Right lobe of liver (tissue), 4 donors: Measurements from ENCODE around the gene CTF1.

Experiments used
- POLR2A ChIP-seq: fragments of 450-650 bp; IDR thresholded peaks from one replicate; pipeline ENCODE4 v1.6.1; 2017; ENCODE audit warnings: antibody characterized with exemption, mild to moderate bottlenecking
- TF ChIP-seq, protein P1 (sequence below), 4 donors: fragments of 200-600 bp in 3 of 4; fragments of 450-650 bp in 1 of 4; IDR thresholded peaks; one replicate each; pipeline versions ENCODE4 v1.5.1 to v1.8.0; 2016 to 2022; ENCODE audit warnings: antibody characterized with exemption in 4 of 4, mild to moderate bottlenecking in 2 of 4
- donor health status: DM: no; HTN: no; CAD: no.
- donor health status: DM: no; HTN: no; CAD: no.
- donor health status: DM: no; HTN: yes; CAD: no.

DNA sequence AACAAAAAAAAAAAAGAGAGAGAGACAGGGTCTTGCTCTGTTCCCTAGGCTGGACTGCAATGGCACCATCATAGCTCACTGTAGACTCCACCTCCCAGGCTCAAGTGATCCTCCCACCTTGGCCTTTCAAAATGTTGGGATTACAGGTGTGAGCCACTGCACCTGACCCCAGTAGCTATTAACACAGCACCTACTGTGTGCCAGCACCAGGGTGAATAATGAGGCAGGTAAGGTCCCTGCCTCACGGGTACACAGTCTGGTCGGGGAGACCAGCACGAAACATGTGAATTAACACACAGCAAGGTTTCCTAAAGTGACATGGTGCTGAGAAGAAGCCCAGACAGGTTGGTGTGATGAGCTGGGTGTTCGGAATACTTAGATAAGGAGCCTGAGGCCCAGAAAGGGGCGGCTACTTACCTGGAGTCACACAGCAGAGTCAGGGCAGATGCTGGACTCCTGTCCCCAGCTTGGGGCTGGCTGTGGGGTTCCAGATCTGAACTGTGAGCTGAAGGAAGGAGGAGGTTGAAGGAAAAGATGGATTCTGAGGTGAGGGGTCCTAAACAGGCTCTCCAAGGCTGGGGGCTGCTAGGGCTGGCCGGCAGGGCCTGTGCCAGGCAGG is 16.5 kb downstream of the CTF1 start:
- TF ChIP-seq, protein P1, sequence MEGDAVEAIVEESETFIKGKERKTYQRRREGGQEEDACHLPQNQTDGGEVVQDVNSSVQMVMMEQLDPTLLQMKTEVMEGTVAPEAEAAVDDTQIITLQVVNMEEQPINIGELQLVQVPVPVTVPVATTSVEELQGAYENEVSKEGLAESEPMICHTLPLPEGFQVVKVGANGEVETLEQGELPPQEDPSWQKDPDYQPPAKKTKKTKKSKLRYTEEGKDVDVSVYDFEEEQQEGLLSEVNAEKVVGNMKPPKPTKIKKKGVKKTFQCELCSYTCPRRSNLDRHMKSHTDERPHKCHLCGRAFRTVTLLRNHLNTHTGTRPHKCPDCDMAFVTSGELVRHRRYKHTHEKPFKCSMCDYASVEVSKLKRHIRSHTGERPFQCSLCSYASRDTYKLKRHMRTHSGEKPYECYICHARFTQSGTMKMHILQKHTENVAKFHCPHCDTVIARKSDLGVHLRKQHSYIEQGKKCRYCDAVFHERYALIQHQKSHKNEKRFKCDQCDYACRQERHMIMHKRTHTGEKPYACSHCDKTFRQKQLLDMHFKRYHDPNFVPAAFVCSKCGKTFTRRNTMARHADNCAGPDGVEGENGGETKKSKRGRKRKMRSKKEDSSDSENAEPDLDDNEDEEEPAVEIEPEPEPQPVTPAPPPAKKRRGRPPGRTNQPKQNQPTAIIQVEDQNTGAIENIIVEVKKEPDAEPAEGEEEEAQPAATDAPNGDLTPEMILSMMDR (IDR thresholded peaks at IDR 0.05), result no peak
- no peak for TF ChIP-seq POLR2A
